GM18867 (cell line): ENCODE data around the gene FAM53A.
A peak's percentile ranks its signal among the peaks of the same experiment; 100 is the strongest.
"Not testable (repeated sequence)": the region's sequence is repeated elsewhere in the genome, so short reads cannot be mapped to it uniquely, and the experiment has no call there.

ENCODE experiments used
- ATAC-seq: cut with Tn5 transposase; IDR thresholded peaks from one replicate; pipeline ENCODE4 v1.9.1; 2021; ENCODE audit warnings: mild to moderate bottlenecking, moderate library complexity; ENCODE audit not compliant: unreplicated experiment

FAM53A gene

GRCh38 chr4:1717129-1718094 lies 33.3 kb upstream of the FAM53A start:
- ATAC-seq: no peak

- ATAC-seq: no peak
Observed at GRCh38 chr4:1716065-1716945, 32.2 kb upstream of the FAM53A start.

- ATAC-seq: no peak
Observed at GRCh38 chr4:1715002-1715758, 31.1 kb upstream of the FAM53A start.

- ATAC-seq: no peak
Observed at GRCh38 chr4:1714303-1715001, 30.3 kb upstream of the FAM53A start.

GRCh38 chr4:1713003-1713851 lies 29.1 kb upstream of the FAM53A start:
- ATAC-seq: no peak

GRCh38 chr4:1712216-1713002 lies 28.3 kb upstream of the FAM53A start, which contains the start of gene SLBP:
Gene SLBP, minus strand, starts transcription at chr4:1712319. Its CDS starts 131 bp downstream, at chr4:1712188.
- ATAC-seq: peak; percentile 70

- ATAC-seq: peak; percentile 24
Observed at GRCh38 chr4:1711571-1712215, 27.6 kb upstream of the FAM53A start.

GRCh38 chr4:1711055-1711570 lies 27.0 kb upstream of the FAM53A start:
- no peak for ATAC-seq

- no peak for ATAC-seq
Observed at GRCh38 chr4:1708581-1708980, 24.5 kb upstream of the FAM53A start.

- ATAC-seq: no peak
Observed at GRCh38 chr4:1706358-1706757, 22.2 kb upstream of the FAM53A start.

GRCh38 chr4:1705732-1706131 lies 21.6 kb upstream of the FAM53A start:
- no peak for ATAC-seq

GRCh38 chr4:1703867-1704266 lies 19.8 kb upstream of the FAM53A start:
- no peak for ATAC-seq

GRCh38 chr4:1701671-1702070 lies 17.6 kb upstream of the FAM53A start:
- ATAC-seq: not testable (repeated sequence)

- ATAC-seq: no peak
Observed at GRCh38 chr4:1695913-1696312, 11.8 kb upstream of the FAM53A start.

- peak; percentile 89 for ATAC-seq
Observed at GRCh38 chr4:1693131-1693896, 9.2 kb upstream of the FAM53A start.

- no peak for ATAC-seq
Observed at GRCh38 chr4:1691737-1692373, 7.7 kb upstream of the FAM53A start.

GRCh38 chr4:1690698-1691097 lies 6.6 kb upstream of the FAM53A start:
- ATAC-seq: no peak
